GM19467 (cell line): ENCODE data around the gene IFI27L1.

Experiments
- ATAC-seq: cut with Tn5 transposase; IDR thresholded peaks from one replicate; pipeline ENCODE4 v1.9.1; 2021; ENCODE audit warnings: mild to moderate bottlenecking, moderate library complexity; ENCODE audit not compliant: unreplicated experiment

IFI27L1 gene

DNA sequence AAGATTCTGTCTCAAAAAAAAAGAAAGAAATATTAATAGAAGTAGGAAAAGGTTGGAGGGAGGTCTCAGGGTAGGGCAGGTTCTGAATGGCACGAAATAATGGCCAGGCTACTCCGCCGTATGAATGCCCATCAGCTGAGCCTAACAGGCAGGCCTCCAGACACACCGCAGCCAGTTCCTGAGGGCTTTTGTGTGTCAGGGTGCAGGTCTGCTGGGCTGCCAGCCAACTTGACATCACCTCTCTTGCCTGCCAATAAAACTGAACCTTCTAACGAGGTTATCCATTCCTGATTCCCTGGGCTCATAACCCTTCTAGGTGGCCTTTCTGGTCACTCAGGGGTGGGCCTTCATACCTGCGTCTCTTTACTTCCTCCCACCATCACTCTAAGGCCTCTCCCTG is 32.4 kb downstream of the IFI27L1 start:
- ATAC-seq = no peak

DNA sequence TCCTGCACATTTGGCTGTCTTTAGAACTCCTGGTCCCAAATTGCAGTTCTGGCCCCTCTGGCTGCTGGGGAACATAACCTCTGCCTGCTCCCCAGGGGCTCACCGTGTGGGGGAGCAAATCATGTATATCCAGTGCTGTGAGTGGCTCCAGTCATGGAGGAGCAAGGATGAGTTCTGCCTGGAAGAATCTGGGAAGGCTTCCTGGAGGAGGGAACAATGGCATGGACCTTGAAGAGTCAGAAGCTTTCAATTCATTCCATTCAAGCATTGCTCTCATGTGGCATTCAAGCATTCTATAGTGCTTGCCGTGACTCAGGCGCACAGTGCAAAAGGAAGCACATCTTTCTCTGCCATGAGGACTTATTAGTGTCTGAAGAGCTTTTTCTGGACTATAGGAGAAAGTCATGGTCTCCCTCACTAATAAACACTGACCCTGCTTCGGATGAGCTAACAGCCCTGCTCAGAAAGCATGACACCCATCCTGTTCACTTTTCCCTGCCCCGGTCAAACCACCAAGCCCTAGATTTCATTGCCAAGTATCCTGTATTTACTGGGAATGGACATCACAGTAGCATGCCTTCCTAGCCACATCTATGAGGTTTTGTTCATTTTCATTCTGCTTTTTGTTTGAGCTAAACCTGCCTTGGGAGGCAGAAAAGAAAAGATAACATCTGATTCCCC is 32.9 kb downstream of the IFI27L1 start:
- no peak for ATAC-seq

DNA sequence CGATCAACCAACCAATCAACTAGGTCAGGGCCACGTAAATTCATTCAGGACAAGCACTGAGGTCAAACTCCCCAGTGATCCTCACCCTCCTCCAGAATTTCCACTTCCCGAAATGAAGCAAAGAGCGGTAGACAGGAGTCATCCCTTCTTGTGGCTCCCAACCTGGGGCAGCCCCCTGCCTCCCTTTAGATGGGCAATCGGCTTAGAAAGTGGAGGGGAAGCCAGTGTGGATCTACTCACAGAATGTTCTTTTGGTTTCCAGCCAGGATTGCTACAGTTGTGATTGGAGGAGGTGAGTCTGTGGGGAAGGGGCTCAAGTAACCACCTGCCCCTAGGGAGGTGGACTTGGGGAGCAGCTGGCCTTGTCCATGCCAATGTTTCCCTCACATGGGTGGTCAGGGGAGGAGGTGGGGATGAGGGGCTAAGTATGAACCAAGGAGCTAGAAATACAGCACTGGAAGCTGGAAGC is 33.5 kb downstream of the IFI27L1 start:
- ATAC-seq = no peak

DNA sequence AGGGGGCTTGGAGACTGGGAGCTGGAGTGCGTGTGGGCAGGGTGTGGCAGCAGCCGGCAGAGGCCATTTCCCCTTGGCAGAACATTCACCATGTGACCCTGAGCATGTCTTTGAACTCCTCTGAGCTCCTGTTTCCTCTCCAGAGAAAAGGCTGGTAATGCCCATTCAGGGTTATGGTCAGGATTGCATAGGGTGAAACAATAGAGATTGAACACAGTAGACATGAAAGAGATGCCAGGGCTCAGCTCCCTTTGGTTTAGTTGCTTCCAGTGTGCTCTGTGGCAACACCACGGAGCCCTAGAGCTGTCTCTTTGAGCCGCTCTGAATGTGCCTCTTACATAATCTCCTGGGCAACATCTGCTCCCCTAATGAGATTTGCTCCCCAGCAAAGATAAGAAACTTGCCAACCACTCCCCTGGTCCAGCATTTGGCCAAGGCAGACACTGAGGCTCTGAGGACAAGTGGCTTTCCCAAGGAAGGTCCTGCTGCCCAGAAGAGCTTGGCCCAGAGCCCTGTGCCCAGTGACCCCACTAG is 34.0 kb downstream of the IFI27L1 start:
- ATAC-seq = no peak

DNA sequence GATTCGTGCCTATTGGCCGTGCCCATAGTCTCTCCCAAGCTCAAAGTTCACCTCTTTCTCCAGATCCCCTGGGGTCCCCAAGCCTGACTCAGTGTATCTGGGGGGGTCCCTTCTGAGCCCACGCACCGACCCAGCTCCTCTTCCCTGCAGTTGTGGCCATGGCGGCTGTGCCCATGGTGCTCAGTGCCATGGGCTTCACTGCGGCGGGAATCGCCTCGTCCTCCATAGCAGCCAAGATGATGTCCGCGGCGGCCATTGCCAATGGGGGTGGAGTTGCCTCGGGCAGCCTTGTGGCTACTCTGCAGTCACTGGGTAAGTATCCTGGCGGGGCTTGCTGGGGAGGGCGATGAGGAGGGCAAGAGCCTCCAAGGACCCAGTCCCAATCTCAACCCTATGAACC is 34.5 kb downstream of the IFI27L1 start:
- no peak for ATAC-seq

DNA sequence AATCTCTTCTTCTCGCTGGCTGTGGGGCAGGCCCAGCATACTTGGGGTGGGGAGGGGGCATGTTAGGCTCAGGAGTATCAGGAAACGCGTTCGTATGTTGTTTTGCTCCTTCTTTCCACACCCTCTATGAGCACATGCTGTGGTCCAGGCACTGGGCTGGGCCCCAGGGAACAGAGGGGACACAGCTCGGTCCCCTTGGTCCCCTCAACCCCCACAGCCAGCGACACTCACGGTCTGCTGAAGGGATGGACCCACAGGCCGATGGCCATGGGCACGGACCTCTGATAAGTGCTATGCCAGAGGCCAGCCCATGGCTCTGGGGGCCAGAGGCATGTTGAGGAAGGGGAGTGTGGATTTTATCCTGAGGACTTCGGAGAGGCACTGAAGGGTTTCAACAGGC is 35.6 kb downstream of the IFI27L1 start:
- ATAC-seq = no peak

DNA sequence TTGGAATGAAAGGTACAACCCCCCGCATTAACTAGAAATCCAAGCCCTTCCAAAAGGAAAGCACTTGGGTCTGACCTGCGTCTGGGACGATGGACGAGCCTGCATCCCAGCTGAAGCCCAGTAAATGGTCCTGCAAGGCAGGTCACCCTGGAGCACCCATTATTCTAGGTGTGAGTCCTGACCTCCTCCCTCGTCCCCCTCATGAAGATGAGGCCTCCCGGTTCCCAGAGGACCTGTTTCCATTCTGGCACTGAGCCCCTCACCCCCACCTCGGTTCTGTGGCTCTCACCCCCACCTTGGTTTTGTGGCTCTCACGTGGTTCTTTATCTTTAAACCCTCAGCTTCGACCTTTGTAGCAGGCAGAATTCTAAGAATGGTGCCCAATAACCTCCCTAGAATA is 36.7 kb downstream of the IFI27L1 start:
- no peak for ATAC-seq

DNA sequence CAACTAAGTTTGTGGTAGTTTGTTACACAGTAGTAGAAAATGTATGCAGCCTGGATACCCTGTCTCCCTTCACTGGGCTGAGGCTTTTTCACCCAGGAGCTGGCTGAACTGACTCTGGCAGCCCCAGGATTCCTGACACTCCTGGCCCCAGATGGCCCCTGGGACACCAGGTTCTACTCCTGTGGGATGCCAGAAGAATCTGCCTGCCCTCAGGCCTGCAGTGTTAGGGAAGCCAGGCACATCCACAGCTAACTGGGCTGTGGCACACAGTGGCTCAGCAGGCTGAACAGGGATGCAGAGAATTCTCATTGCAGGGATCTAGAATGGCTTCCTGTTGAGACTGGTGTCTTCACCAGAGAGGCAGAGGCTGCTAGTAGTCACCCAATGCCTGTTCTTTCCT is 38.0 kb downstream of the IFI27L1 start:
- ATAC-seq = no peak

DNA sequence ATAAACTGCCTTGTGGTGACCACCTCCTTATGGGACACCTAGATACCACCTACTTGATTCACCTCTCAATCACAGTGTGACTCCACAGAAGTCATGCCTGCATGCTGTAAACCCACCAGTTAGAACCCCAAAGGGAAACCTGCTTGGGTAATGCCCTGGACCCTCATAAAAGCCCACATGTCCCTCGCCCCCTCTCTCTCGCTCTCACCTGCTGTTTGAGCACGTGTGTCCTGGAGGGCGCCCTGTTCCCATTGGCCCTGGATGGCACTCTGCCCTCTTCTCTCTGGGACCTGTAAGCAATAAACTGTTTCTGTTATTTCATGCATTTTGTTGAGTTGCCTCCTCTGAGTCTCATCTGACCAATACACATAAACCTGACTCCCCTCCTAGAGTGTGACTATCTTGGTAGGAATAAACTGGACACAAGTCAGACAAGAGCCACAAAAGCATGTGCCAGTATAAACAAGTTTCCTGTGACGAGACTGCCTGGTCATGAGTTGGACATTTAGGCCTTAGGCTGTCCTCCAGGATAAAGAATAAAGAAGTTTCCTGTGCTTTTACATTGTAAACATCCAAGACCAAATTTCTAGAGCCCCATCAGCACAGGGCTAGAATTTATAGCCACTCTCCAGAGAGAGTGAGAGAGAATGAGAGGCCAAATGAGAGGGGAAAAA is 39.7 kb downstream of the IFI27L1 start:
- no peak for ATAC-seq

DNA sequence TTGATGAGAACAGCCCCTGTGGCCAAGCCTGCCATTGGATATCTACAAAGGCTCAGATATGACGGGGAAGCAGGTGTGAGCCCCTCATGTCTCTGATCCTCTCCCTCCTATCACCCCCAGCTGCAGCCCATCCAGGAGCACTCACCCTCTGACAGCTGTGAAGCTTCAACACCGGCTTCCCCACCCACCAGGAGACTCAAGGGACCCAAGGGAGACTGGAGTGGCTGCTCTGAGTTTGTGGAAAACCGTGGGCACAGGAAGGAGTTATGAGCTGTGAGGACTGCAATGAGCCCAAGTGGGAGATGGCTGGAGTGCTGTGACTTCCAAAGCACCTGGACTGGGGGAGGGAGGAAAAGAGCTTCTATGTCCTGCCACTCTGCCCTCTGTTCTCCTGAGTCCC is 40.4 kb downstream of the IFI27L1 start:
- ATAC-seq = no peak

DNA sequence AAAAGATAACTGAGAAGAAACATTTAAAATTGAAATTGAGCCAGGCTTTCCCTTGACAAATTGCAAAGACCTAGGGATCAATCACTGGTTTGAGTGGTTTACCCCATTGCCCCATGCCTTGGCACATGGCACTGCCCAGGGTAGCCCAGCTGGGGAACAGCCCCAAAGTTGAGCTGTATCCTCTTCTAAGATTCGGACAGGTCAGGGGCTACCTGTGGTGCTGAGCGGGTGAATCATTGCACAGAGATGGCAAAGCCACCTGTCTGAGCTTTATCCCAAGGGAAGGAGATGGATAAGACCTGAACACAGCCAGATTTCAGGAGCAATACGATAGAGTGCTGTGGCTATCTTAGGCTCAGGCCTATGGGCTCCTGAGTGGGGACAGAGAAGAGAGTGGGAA is 41.3 kb downstream of the IFI27L1 start:
- no peak for ATAC-seq

DNA sequence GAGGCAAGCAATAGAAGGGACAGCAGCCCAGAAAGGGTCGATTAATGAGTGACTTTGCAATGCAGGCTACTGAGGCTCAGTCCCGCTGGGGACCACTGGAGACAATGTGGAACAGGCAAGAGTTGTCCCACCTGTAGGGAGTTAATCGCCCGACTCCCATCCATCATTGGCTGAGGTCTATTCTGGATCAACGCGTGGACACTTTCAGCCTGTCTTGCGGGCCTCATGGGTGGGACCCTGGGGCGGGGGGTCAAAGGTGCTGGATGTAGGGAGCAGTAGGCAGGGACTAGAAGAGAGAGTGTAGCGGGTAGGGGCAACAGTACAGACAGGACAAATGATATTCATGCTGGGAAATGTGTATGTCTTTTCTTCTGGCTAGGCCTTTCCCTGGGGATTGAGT is 42.2 kb downstream of the IFI27L1 start:
- no peak for ATAC-seq

DNA sequence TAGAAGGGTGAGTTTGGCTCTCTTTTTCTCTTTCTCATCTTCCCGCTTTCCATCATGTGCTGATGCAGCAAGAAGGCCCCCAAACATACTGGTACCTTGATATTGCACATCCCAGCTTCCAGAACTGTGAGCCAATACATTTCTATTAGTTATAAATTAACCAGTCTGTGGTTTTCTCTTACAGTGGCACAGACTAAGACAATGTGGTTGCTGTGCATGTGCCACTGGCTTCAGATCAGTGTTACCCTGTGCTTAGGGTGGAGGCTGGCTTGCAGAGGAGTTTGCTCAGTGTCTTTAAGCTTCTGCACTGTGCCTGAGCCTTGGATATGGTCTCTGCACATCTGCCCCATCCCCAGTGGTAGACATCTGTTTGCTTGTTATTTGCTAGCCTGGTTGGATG is 42.8 kb downstream of the IFI27L1 start:
- no peak for ATAC-seq

DNA sequence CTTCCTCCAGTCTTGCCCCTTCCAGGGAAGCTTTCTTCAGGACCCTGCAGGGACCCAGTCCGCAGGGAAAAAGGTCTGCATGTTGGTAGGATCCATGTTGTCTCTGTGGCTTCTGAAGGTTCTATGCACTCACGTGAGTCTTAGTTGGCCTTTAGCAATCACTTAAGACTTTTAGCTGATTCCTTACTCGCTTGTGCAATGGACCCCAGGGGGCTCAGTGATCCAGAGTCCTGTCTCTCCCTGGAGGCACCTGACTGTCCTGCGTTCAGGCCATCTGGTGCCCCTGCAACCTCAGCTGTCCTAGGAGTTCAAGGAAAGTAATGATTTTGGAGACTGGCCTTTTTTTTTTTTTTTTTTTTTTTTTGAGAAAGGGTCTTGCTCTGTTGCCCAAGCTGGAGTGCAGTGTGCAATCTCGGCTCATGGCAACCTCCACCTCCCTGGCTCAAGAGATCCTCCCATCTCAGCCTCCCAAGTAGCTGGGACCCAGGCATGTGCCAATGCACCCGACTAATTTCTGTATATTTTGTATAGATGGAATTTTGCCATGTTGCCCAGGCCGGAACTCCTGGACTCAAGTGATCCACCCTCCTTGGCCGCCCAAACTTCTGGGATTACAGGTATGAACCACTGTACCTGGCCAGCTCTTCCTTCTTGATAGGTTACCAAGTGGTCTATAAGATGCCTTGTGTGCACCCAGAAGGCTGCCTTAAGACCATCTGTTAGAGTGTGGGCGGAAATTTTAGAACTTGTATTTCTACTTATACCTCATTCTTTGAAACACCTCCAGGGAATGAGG is 43.7 kb downstream of the IFI27L1 start:
- ATAC-seq = no peak

DNA sequence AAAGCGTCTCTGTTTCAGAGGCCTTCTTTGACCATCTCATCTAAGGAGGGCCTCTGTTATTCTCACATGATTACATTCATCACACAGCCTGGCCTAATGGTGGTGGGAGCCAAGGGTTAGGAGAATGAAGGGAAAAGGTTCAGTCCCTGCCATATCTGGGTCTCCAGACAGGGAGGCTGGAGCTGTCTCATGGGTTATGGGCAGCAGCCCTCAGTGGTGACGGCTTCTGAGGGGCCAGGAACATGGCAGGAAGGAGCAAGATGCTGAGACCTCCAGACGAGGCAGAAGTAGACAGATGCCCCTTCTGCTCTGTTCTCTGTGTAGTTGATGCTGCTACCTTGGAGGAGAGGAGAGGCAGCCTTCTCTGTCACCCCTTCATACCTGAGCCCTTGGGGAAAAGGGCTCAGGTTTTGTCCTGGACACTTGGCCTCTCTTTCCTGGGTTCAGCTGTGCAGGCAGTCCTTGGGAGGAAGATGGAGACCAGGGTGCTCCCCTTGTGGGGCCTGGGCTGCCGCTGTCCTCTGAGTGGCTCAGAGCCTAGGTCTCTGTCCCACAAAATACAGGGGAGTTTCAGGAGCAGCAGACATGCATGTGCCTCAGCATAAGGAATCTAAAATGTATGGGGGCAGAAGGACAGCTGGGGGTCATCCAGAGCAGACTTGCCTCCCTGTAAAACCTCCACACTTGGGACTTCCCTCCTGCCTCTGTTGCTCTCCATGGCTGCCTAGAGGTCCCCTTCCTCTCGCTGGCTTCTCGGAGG is 44.7 kb downstream of the IFI27L1 start:
- no peak for ATAC-seq

DNA sequence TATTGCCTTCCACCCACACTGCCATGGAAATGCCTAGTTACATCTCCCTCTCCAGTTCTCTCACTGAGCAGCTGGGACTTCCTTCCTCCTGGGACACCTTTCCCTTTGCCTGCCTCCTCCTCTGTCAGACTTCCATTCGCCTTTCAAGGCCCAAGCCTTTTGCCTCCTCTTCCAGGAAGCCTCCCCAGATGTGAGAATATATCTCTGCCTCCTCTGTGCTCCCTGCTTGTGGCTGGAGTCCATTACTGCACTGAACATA is 45.2 kb downstream of the IFI27L1 start:
- no peak for ATAC-seq

DNA sequence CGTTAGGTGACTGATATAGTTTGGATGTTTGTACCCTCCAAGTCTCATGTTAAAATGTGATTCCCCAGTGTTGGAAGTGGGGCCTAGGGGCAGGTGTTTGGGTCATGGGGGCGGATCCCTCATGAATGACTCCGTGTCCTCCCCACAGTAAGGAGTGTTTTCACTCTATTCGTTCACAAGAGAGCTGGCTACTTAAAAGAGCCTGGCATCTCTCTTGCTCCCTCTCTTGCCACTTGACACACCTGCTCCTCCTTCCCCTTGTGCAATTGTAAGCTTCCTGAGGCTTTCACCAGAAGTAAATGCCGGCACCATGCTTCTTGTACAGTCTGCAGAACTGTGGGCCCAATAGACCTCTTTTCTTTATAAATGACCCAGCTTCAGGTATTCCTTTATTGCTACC is 45.7 kb downstream of the IFI27L1 start:
- no peak for ATAC-seq

DNA sequence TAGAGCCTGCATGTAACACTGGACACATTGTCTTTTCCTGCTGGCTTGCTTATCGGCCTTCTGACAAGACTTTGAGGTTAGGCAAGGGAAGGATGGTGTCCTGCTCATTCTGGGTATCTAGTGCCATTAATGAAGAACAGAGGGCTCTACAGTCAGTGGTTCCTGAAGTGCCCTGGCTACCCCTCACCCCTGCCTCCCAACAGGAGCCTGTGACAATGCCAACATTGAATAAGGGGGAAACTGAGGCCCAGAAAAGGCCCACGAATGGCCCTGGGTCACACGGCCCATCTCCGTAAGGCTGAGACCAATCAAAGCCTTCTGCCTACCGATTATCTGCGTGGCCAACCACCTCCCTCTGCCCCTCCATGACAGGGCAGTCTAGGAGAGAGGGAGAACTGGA is 46.2 kb downstream of the IFI27L1 start:
- ATAC-seq = no peak

DNA sequence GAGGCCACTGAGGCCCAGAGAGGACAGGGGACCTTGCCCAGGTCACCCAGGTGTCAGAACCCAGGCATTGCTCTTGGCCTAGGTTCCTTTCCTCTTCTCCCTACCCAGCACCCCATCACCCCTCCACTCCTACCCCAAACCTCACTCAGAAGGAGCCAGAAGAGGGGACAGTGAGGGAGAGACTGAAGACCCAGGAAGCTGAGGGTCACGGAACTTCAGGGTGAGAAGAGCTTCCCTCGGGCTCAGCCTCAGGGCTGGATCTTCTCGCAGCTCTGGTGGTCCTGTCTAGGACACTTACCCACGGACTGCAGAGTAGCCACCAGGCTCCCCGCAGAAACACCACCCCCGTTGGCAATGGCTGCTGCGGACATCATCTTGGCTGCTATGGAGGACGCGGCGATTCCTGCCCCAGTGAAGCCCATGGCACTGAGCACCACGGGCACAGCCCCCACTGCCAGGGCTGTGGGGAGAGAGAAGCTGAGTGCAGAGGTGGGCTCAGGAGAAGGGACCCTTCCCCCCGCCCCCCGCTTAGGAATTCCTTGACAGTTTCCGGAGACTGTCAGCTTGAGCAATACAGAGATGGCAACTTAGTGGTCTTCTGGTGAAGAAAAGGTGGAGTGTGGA is 47.2 kb downstream of the IFI27L1 start:
- ATAC-seq = no peak

DNA sequence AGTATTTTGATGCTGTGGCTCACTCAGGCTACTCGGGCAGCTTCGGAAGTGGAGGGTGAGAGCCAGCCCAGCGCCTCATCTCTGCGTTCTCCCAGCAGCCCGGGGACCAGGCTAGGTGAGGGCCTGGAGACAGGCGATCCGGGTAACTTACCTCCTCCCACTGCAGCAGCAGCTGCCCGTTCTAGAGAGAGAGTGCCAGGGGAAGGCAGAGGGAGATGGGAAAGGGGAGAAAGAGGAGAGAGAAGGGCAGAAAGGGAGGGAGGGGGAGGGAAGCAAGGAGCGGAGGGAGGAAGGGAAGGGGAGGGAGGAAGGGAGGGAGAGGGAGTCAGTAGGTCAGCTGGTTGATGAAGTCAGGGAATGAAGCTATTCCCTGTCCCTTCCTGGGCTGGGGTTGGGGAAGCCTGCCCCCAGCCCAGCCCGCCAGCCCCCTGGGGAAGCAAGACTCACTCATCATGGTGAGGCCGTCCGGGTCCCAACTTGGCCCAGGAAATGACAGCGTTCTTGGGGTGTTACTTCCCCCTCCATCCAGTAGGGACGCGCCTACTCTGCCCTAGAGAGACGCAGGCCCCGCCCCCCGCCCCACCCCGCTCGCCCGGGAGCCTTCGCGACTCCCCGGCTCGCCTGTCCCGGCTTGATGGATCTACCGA is 48.1 kb downstream of the IFI27L1 start, which contains the start of gene IFI27L2:
Gene IFI27L2 (minus strand): TSS at position 494 of the 647 bp plus-strand sequence. CDS start 40 bp downstream, at position 454.
- ATAC-seq = peak; percentile 92
